Measurements from ENCODE around the gene EMILIN1.
"Not testable (repeated sequence)": the region's sequence is repeated elsewhere in the genome, so short reads cannot be mapped to it uniquely, and the experiment has no call there.

Gene EMILIN1

GRCh38 chr2:27054721-27055120 lies 23.7 kb upstream of the EMILIN1 start:
- DNase-seq: no peak

DNA sequence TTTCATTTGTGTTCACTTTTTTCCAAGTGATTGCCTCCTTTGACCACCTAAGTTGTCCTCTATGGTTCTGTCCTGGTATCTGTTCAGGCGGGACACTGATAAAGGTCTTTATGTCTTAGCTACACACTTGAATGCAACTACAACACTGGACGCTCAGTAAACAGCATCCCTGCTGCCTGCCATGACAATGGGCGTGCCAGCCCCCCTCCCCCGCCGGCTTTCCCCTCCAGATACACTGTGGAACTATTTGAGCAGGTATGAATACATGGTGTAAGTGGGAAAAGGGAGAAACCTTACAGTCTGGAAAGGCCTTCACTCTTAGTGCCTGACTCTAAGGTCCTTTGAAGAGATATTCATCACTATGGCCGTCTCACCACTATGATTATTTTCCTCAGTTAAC lies 21.2 kb upstream of the EMILIN1 start:
- DNase-seq: no peak

- no peak for DNase-seq
Observed at GRCh38 chr2:27058210-27058609, 20.2 kb upstream of the EMILIN1 start.

DNA sequence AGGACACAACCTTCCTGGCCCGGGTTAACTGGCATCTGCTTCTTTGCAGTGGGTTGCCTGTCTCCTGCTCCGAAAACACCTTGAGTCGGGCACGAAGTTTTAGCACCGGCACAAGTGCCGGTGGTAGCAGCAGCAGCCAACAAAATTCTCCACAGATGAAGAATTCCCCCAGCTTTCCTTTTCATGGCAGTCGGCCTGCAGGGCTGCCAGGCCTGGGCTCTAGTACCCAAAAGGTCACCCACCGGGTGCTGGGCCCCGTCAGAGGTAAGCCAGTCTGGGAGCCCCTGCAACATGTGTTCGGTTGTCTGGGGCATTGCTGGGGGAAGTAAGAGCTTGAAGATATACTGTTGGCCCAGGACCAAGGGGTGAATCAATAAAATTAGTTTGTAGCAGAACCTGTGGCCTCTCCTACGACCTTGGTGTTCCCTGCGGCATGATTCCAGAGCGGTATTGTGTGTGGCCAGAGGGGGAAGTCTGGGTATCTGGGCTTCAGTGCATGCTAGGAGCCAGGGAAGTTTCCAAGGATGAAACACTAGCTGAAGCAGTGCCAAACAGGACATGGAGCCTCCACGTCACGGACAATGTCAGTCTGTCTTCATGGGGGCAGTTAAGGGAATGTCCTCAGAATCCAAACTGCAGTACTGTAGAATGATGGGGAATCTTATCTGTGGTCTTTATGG lies 19.1 kb upstream of the EMILIN1 start:
- no peak for DNase-seq

- no peak for DNase-seq
Observed at GRCh38 chr2:27060323-27060722, 18.1 kb upstream of the EMILIN1 start.

- DNase-seq: no peak
Observed at GRCh38 chr2:27065128-27065527, 13.3 kb upstream of the EMILIN1 start.

DNA sequence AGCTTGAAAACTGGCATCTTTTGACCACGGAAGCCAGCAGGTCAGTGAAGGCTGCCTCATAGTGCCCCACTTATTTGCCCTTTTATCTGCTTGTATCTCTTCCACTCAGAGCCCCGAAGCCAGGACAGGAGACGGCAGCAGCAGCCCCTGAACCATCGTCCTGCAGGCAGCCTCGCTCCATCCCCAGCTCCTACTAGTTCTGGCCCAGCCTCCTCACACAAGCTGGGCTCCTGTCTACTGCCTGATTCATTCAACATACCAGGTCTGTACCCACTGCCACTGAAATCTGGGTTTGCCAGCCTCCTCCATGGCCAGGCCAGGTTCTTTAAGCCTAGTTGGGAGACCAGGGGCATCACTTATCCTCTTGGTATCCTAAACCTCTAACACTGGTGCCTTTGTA lies 11.0 kb upstream of the EMILIN1 start:
- DNase-seq: no peak

DNA sequence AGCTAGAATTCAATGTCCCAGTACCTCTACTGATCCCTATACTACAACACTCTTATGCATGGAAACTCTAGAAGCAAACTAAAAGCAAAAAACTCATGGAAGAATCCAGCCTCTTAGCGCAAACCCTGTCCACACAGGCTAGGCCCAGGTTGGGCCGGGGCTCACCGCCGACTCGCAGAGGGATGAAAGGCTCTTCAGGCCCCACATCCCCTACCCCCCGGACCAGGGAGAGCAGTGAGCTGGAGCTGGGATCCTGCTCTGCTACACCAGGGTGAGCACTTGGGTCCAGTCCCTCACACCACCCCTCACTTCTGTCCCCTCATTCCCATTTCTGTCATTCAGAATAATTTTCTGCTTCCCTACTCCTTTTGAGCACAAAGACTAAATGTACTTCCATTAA lies 9.0 kb upstream of the EMILIN1 start:
- DNase-seq: no peak

DNA sequence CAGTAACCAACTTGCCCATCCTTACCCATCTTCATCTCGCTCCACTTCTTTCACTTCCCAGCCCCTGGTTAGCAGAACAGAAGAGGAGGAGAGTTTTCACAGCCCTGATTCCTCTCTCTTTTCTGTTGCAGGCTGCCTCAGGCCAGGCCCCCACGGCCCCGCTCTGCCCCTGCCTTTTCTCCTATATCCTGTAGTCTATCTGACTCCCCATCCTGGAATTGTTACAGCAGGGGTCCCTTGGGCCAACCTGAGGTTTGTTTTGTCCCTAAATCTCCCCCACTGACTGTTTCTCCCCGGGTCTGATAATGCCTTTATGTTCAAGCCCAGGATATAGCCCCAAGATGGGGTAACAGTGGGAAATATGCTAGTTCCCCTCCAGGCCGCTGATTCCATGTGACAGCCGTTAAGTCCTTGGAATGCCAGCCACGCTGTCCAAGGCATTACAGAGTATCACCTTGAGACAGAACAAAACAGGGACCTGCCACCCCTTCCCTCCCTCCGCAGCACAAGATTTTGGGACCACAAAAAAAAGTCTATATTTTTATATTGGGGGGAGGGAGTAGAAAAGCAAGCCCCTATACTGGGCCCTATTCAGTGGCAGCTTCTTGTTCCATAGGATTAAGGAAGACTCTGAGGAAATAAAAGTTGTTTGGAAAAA lies 8.3 kb upstream of the EMILIN1 start:
- no peak for DNase-seq

GRCh38 chr2:27070653-27071276 lies 7.7 kb upstream of the EMILIN1 start:
- DNase-seq: no peak

DNA sequence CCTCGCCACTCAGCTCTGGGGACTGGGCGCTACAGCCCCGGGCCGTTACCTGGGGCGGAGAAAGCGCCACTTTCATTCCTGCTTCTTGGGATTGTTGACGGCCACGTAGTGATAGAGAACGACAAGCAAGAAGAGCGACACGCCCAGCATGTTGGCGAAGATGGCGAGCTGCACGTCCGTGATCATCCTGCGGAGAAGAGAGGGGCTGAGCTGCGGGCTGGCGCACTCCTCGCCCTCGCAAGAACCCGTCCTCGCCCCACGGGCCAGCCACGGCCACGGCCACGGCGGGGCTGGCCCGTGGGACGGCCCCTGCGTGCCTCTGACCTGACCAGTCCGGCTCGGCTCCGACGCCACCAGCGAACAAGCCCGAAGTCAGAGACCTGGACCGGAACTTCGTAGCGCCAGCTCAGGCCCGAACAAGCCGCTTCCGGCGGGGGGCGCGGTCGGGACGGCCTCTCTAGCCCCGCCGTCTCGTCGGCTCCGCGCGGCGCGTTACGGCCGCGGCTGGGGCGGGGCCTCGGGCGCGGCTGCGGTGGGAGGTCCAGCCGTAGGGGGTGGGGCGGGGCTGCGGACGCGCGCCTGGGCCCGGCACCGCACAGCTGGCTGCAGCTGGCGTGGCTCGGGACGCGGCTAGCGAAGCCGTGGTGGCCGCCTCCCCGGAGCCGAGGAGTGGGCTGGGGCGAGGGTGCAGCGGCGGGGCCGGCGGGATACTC lies 7.0 kb upstream of the EMILIN1 start, which contains the start of gene OST4:
Gene OST4 (minus strand): TSS at position 378 of the 713 bp plus-strand sequence.
- DNase-seq: peak; percentile 94

DNA sequence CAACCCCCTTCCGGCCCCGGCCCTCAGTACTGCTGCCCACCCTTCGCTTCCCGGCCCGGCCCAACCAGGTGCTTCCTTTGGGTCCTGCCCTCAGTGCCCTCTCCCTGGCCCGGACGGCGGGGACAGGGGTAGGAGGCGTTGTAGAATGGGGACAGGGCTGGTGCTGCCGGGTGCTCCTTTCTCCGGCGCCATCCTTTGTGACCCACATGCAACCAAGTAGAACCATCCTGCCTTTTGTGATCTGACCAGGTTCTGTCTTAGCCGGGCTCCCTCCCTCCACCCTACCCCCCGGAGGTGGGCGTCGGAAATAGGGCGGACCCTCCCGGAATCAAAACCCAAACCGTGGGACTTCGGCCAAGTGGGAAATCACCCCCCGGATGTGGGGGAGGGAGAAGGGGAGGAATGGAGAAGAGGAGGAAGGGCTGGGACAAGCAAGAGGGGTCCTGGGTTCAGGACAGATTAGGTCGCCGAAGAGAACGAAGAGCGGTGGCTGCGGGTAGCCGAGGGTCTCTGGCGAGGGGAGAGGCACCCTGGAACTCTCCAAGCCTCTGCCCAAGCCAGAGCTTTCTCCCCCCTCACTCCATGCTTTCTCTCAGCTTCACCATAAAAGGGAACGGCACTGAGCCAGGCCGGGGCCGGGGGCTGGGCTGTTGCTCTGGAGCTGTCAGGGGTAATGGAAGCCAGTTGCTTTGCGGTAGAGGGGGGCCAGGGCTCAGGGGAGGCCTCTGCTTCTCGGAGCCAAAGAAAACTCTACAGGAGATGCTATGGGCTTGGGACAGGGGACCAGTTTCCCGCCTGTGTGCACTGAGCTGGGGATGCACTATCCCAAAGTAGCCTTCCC lies 6.2 kb upstream of the EMILIN1 start:
- DNase-seq: no peak

DNA sequence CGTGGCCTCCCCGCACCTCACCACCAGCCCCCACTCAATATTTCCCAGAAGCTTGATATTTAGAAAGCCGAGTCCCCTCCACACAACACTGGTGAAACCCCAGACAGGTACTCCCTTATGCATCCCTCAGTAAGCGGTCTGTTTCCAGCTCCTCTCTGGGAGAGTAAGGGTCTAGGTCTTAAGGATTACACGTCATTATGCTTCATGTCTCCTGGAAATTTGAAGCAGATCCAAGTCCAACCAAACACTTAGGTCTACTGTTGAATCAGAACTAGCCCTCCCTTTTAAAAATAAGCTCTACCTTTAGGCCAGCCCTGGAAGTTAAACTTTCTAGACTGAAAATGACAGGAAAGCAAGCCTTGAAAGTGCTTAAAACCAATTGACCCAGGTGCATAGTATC lies 5.5 kb upstream of the EMILIN1 start:
- no peak for DNase-seq

DNA sequence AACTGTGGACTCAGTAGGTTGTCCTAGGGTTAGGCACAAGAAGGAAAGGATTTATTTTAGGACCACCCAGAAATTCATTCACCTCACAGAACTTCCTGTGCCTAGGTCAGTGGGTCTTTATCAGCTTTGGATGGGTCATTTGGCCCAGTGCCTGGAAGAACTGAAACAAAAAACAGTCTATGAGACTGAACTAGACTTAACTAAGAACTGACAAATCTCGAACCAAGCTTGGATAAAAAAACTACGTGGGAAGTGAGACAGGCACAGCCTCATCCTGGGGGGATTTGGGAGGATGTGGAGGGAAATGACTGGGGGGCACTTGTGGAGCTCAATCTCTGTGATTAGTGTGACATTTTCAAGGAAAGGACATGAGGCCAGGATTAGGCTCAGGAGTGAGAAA lies 4.6 kb upstream of the EMILIN1 start:
- no peak for DNase-seq

DNA sequence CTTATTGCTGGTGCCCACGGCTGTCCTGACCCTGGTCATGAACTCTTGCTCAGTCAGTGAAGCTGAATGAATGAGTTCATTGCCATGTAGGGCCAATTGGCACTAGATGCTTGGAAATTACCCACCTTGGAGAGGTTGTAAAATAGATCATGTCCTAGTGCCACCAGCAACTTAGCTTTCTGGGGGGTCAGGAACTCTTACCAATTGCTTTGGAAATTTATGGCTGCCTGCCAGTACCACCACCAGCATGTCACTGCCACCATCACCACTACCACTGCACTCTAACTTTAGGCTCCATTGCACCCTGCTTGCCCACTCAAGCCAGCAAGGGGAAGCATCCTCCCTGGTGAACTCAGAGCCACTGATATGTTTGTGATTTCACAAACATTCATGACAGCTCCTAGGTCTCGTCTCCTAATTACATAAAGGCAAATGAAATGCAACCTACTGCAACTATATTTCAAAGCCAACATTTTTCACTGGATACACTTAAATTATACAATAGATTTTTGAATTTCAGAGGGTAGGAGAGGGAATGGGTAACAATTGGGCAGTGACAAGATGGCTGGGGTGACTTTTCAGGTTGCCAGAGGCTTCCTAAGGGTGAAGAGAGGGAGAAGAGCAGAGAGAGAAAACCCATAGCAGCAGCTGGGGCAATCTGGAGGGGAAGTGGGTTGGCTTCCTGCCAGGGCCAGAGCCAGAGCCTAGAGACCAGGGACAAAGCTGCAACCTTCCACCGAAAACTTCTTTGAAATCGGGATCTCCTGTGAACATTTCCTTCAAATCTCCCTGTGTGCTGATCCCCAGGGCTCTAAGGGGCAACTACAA lies 3.5 kb upstream of the EMILIN1 start:
- no peak for DNase-seq

DNA sequence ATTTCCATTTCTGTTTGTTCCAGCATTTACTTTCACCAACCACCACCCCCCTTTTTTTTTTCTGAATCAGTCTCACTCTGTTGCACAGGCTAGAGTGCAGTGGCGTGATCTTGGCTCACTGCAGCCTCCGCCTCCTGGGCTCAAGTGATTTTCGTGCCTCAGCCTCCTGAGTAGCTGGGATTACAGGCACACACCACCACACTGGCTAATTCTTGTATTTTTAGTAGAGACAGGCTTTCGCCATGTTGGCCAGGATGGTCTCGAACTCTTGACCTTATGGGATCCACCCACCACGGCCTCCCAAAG lies 2.9 kb upstream of the EMILIN1 start:
- DNase-seq: not testable (repeated sequence)

DNA sequence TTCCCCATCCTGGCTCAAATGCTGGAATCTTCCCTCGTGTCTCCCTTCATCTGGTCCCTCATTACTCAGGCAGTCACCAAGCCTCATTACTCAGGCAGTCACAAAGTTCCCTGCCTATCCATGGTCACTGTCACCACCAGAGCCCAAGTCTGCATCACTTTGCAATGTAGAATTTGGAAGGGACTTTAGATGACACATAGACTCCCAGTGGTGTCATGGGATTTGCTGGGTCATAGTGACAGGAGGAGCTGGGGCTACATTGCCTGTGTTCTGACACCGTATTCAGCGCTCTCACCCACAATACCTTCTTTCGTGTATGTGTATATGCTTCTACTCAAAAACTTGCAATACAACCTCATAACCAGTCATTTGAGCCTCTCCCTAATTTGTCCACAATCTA lies 2.1 kb upstream of the EMILIN1 start:
- no peak for DNase-seq

GRCh38 chr2:27077231-27077630 lies 1.2 kb upstream of the EMILIN1 start:
- no peak for DNase-seq

- DNase-seq: no peak
Observed at GRCh38 chr2:27079233-27080139, 1.1 kb downstream of the EMILIN1 start.

DNA sequence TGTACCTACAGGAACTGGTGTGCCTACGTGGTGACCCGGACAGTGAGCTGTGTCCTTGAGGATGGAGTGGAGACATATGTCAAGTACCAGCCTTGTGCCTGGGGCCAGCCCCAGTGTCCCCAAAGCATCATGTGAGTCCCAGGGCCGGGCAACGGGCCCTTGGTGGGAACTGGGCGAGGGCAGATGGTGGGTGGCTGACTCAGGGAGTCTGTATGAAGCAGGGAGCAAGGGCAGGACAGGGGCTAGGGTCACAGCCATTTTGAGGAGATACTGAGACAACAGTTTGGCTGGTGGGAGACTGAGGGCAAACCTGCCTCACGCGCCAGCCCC lies 1.7 kb downstream of the EMILIN1 start:
- DNase-seq: no peak

- no peak for DNase-seq
Observed at GRCh38 chr2:27080603-27080936, 2.2 kb downstream of the EMILIN1 start.

Measured in NCI-H2171 (cell line).